Peyer's patch (tissue), 4 donors: ENCODE measurements around the gene RABGEF1.

Source experiments
- POLR2A ChIP-seq, 2 donors: fragments of 450-650 bp; IDR thresholded peaks; one replicate each; pipeline ENCODE4 v1.5.1; 2017; ENCODE audit warnings: antibody characterized with exemption in 2 of 2, mild to moderate bottlenecking in 2 of 2, moderate library complexity in 2 of 2
- TF ChIP-seq, protein P1 (sequence below), 6 experiments: fragments of 450-650 bp in 4 of 6; fragments of 200-600 bp in 2 of 6; sonication (generic) in 1 of 6; IDR thresholded peaks; one replicate each; pipeline ENCODE4 v1.5.1; 2017 to 2019; ENCODE audit warnings: antibody characterized with exemption in 6 of 6, mild to moderate bottlenecking in 3 of 6, moderate library complexity in 1 of 6

DNA sequence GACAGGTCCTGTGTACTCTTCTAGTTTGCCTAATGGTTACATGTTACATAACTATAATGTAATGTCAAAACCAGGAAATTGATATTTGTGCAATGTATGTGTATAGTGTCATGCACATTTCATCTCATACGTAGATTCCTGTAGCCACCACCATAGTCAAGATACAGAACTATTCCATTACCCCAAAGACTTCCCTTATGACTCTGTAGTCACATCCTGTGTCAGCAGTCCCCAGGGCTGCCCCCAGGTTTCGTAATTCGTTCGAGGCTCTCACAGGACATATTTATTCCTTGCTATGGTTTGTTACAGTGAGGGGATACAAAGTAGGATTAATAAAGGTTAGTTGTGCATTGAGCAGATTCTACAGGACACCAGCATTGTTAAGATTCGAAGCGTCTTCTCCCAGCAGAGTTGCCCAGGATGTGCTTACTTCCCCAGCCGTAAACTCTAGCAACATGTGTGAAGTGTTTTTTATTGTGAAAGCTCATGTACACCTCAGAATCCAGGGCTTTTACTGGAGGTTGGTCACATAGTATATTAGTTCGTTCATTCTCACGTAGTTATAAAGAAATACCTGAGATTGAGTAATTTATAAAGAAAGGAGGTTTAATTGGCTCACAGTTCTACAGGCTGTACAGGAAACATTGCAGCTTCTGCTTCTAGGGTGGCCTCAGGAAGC is 18.6 kb downstream of the RABGEF1 start:
- no peak for TF ChIP-seq POLR2A (IDR thresholded peaks at IDR 0.05)
- TF ChIP-seq, protein P1, sequence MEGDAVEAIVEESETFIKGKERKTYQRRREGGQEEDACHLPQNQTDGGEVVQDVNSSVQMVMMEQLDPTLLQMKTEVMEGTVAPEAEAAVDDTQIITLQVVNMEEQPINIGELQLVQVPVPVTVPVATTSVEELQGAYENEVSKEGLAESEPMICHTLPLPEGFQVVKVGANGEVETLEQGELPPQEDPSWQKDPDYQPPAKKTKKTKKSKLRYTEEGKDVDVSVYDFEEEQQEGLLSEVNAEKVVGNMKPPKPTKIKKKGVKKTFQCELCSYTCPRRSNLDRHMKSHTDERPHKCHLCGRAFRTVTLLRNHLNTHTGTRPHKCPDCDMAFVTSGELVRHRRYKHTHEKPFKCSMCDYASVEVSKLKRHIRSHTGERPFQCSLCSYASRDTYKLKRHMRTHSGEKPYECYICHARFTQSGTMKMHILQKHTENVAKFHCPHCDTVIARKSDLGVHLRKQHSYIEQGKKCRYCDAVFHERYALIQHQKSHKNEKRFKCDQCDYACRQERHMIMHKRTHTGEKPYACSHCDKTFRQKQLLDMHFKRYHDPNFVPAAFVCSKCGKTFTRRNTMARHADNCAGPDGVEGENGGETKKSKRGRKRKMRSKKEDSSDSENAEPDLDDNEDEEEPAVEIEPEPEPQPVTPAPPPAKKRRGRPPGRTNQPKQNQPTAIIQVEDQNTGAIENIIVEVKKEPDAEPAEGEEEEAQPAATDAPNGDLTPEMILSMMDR (IDR thresholded peaks at IDR 0.05): no peak
